Measurements from ENCODE around the gene CDKN3. TPM values are rescaled to one million over a fixed set of nuclear protein-coding genes. Genes with fewer than 3 reads are reported as not detected.

CDKN3 gene
- total and polyA plus RNA-seq, 9 donors: 0.56 to 3.1 (median 2.2) TPM

- Histone ChIP-seq H3K9me3 (no peaks in the 10 kb centered on the region), H3K4me1 (ENCODE audit: insufficient read depth) (peaks cover 9% of the 10 kb centered on the region), H3K4me3 (no peak overlapping the region), H3K36me3 (no peaks in the 10 kb centered on the region), H3K27ac (no peak overlapping the region), H3K27me3 (no peaks in the 10 kb centered on the region)
- 76 to 86% (median 83%) methylated on average over 18 of the region's 18 CpGs for WGBS, 3 donors
- TF ChIP-seq, protein P1, sequence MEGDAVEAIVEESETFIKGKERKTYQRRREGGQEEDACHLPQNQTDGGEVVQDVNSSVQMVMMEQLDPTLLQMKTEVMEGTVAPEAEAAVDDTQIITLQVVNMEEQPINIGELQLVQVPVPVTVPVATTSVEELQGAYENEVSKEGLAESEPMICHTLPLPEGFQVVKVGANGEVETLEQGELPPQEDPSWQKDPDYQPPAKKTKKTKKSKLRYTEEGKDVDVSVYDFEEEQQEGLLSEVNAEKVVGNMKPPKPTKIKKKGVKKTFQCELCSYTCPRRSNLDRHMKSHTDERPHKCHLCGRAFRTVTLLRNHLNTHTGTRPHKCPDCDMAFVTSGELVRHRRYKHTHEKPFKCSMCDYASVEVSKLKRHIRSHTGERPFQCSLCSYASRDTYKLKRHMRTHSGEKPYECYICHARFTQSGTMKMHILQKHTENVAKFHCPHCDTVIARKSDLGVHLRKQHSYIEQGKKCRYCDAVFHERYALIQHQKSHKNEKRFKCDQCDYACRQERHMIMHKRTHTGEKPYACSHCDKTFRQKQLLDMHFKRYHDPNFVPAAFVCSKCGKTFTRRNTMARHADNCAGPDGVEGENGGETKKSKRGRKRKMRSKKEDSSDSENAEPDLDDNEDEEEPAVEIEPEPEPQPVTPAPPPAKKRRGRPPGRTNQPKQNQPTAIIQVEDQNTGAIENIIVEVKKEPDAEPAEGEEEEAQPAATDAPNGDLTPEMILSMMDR (IDR thresholded peaks at IDR 0.05): no peak
- TF ChIP-seq EP300 (IDR thresholded peaks at IDR 0.05) (no peak), POLR2A (IDR thresholded peaks at IDR 0.05) (no peak)
- DNase-seq: no peak
- intact Hi-C loops (cut with DNase I): no loop called here
Measured at GRCh38 chr14:54443981-54444380, 47.2 kb downstream of the CDKN3 start.

DNA sequence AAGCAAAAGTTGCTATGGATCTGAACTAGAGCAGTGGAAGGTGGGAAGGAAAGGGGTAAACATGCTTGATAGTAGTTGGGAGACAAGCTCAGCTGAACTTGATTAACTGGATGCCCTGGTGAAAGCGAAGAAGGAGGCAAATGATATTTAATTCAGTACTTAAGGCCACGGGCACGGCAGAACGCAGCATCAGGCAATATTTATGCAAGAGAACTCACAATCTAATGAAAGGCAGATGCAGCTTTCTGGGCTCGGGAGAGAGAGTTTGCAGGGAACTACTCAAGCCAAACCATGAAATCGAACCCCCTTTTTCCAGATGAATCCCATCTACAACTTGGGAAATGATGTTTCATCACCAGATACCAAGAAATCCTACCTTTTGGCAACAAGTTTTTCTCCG is 47.9 kb downstream of the CDKN3 start:
- 71 to 86% (median 80%) methylated on average over 7 of the region's 7 CpGs for WGBS, 3 donors
- H3K4me1 ChIP-seq (ENCODE audit: insufficient read depth): peaks cover 9% of the 10 kb centered on the region
- no peaks in the 10 kb centered on the region for H3K36me3 ChIP-seq
- H3K4me3 ChIP-seq: no peak overlapping the region
- intact Hi-C loops (cut with DNase I): no loop called here
- no peak for DNase-seq
- no peaks in the 10 kb centered on the region for H3K9me3 ChIP-seq
- no peak overlapping the region for H3K27ac ChIP-seq
- no peaks in the 10 kb centered on the region for H3K27me3 ChIP-seq
- TF ChIP-seq, protein P1 (IDR thresholded peaks at IDR 0.05): no peak
- TF ChIP-seq EP300 (IDR thresholded peaks at IDR 0.05) (no peak), POLR2A (IDR thresholded peaks at IDR 0.05) (no peak)

GRCh38 chr14:54446161-54446693 is 49.4 kb downstream of the CDKN3 start:
- H3K4me1 ChIP-seq (ENCODE audit: insufficient read depth): peaks cover 5% of the 10 kb centered on the region
- DNase-seq: peak; percentile 29 to 69 (median 55)
- H3K27ac ChIP-seq: no peak overlapping the region
- no peaks in the 10 kb centered on the region for H3K36me3 ChIP-seq
- no peak overlapping the region for H3K4me3 ChIP-seq
- no peaks in the 10 kb centered on the region for H3K27me3 ChIP-seq
- intact Hi-C loops (cut with DNase I): no loop called here
- H3K9me3 ChIP-seq: no peaks in the 10 kb centered on the region
- no peak for TF ChIP-seq POLR2A (IDR thresholded peaks at IDR 0.05)
- TF ChIP-seq, protein P1 (IDR thresholded peaks at IDR 0.05): no peak
- no peak for TF ChIP-seq EP300 (IDR thresholded peaks at IDR 0.05)
- 3 to 7% (median 4%) methylated on average over 5 of the region's 5 CpGs for WGBS, 3 donors

DNA sequence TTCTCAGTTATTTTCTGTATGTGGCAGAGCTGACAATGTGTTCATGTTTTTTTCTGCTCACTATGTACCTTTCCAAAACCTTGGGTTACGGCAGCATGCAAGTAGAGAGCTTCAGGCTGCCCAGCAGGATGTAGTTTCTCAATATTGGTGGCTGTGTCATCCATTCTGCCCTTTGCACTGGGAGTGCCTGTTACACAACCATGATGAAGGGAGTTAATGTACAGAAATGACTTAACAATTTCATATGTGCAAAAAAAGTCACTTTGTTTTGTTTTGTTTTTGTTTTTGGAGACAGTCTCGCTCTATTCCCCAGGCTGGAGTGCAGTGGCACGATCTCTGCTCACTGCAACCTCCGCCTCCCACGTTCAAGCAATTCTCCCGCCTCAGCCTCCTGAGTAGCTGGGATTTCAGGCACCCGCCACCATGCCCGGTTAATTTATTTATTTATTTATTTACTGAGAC is 50.5 kb downstream of the CDKN3 start:
- intact Hi-C loops (cut with DNase I): no loop called here
- H3K27ac ChIP-seq: no peak overlapping the region

More for the DNA sequence above, 50.5 kb downstream of the CDKN3 start:
- Histone ChIP-seq H3K4me1 (ENCODE audit: insufficient read depth) (peaks cover 5% of the 10 kb centered on the region), H3K4me3 (no peak overlapping the region), H3K36me3 (no peaks in the 10 kb centered on the region), H3K27me3 (no peaks in the 10 kb centered on the region), H3K9me3 (no peaks in the 10 kb centered on the region)
- no peak for DNase-seq
- WGBS, 3 donors: 94 to 95% (median 95%) methylated on average over 8 of the region's 8 CpGs
- TF ChIP-seq EP300 (IDR thresholded peaks at IDR 0.05) (no peak), POLR2A (IDR thresholded peaks at IDR 0.05) (no peak)
- TF ChIP-seq, protein P1 (IDR thresholded peaks at IDR 0.05): no peak
